Activated CD4-positive, alpha-beta memory T cell treated with anti-CD3 and anti-CD28 coated beads for 36 hours (primary cell): ENCODE measurements around the gene TBC1D4. TPM values are rescaled to one million over a fixed set of nuclear protein-coding genes. Genes with fewer than 3 reads are reported as not detected.

ENCODE experiments used
- CTCF ChIA-PET: fragments of 350-600 bp; sonication (Branson Sonifier 250); formaldehyde crosslinking; loops from one replicate; lab custom pipeline; 2021; ENCODE audit warnings: antibody characterized with exemption, inconsistent platforms; lab: Charles Lee
- POLR2A ChIA-PET: fragments of 350-600 bp; sonication (Branson Sonifier 250); formaldehyde crosslinking; loops from one replicate; lab custom pipeline; 2021; ENCODE audit warnings: antibody characterized with exemption; lab: Charles Lee
- DNase-seq: peaks from one replicate; pipeline ENCODE4 v3.0.0-alpha.2; 2020
- H3K27ac Mint-ChIP-seq: one replicate; pipeline ENCODE4 v1.8.0; 2021; ENCODE audit warnings: mixed read lengths
- H3K27me3 Mint-ChIP-seq: one replicate; pipeline ENCODE4 v1.8.0; 2021; ENCODE audit warnings: mixed read lengths
- H3K36me3 Mint-ChIP-seq: one replicate; pipeline ENCODE4 v1.8.0; 2021; ENCODE audit warnings: mixed read lengths
- H3K4me1 Mint-ChIP-seq: one replicate; pipeline ENCODE4 v1.8.0; 2021; ENCODE audit warnings: low read depth, mixed read lengths
- H3K4me3 Mint-ChIP-seq: one replicate; pipeline ENCODE4 v1.8.0; 2021; ENCODE audit warnings: mild to moderate bottlenecking, mixed read lengths
- H3K9me3 Mint-ChIP-seq: one replicate; pipeline ENCODE4 v1.8.0; 2021; ENCODE audit warnings: mixed read lengths
- intact Hi-C: fragments of 100-400 bp; cut with micrococcal nuclease; formaldehyde crosslinking; loops from one replicate; pipeline ENCODE4 v1.15.1; 2023
- total RNA-seq, 2 experiments: library from RNA; stranded (reverse); gene quantifications; one replicate each; pipeline ENCODE4 v1.2.3, GENCODE V29; 2021

Gene TBC1D4
- total RNA-seq, 2 experiments from 2014 or later, result 13.0 to 14.8 TPM

GRCh38 chr13:75480671-75481175 lies 1.2 kb downstream of the TBC1D4 start:
- Mint-ChIP-seq H3K27ac (no peak overlapping the region), H3K4me1 (peaks cover 13% of the 10 kb centered on the region), H3K9me3 (no peaks in the 10 kb centered on the region), H3K27me3 (peaks cover 53% of the 10 kb centered on the region), H3K36me3 (peaks cover 2% of the 10 kb centered on the region), H3K4me3 (peak overlapping the region; percentile 81)
- POLR2A ChIA-PET, result no interaction called here
- peak; percentile 40 for DNase-seq
- CTCF ChIA-PET, result no interaction called here
- intact Hi-C loops, result loop anchor here (5.0 kb wide), 1 partner anchor 93 kb away; no protein-coding TSS in a partner anchor

DNA sequence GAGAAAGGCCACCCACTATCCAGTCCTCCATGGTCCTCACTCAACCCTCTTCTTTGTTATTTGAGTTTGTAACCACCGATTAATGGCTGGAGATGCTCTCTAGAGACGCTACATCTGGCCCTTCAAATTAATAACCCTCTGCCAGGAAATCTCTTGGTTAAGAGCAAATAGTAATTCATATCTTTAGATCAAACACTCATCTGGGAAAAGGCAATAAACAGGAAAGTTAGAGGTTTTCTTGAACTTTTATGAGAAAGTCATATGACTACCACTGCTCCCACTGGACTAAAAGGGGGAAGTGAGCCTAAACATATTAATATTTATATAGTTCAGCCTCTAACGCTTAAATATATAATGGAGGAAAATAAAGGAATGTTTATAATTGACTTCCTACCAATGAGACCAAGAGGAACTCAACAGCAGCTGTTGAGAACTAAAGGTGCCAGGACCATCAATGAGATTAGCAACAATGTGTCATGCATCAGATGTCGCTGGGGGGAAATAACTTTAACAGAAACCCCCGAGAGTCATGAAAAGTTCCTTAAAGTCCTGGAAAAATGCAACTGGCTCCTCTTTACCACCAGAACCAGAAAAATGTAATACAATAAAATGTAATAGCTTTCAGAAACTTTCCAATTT lies 2.7 kb downstream of the TBC1D4 start:
- no peak overlapping the region for H3K27ac Mint-ChIP-seq
- H3K4me1 Mint-ChIP-seq, result peaks cover 8% of the 10 kb centered on the region
- no peaks in the 10 kb centered on the region for H3K9me3 Mint-ChIP-seq
- intact Hi-C loops, result no loop called here
- no peak for DNase-seq
- CTCF ChIA-PET, result interaction anchor here (1.5 kb wide), 1 partner anchor 109 kb away, joined by 4 read pairs; no protein-coding TSS in a partner anchor
- H3K36me3 Mint-ChIP-seq, result peaks cover 2% of the 10 kb centered on the region
- POLR2A ChIA-PET, result no interaction called here
- peaks cover 45% of the 10 kb centered on the region for H3K27me3 Mint-ChIP-seq
- no peak overlapping the region for H3K4me3 Mint-ChIP-seq

- peaks cover 8% of the 10 kb centered on the region for H3K4me1 Mint-ChIP-seq
- intact Hi-C loops, result no loop called here
- H3K27ac Mint-ChIP-seq, result no peak overlapping the region
- no peaks in the 10 kb centered on the region for H3K9me3 Mint-ChIP-seq
- ChIA-PET CTCF (interaction anchor here (1.5 kb wide), 1 partner anchor 108 kb away, joined by 4 read pairs; no protein-coding TSS in a partner anchor), POLR2A (no interaction called here)
- peaks cover 41% of the 10 kb centered on the region for H3K27me3 Mint-ChIP-seq
- DNase-seq, result no peak
- peaks cover 2% of the 10 kb centered on the region for H3K36me3 Mint-ChIP-seq
- no peak overlapping the region for H3K4me3 Mint-ChIP-seq
These were observed 3.3 kb downstream of the TBC1D4 start for GRCh38 chr13:75478659-75479058.

DNA sequence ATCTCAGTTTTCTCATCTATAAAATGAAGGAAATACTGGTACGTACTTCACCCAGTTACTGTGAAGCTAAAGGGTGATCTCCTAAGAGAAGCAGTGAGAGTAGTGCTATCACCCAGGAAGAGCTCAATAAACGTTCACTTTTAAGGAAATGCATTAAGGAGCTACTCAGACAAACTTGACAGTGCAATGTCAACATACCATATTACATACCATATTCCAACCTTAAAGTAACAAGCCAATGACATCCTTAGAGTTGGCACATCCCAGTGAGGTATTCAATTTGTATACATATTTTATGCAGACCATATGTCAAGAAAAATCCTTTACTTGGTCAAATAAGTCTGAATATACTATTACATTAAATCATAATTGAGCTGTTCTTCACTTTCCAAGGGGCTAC lies 7.0 kb downstream of the TBC1D4 start:
- peaks cover 21% of the 10 kb centered on the region for H3K27me3 Mint-ChIP-seq

GRCh38 chr13:75473468-75473867 lies 8.5 kb downstream of the TBC1D4 start:
- Mint-ChIP-seq H3K27me3 (peaks cover 16% of the 10 kb centered on the region), H3K27ac (no peak overlapping the region), H3K36me3 (no peaks in the 10 kb centered on the region), H3K9me3 (no peaks in the 10 kb centered on the region), H3K4me3 (no peak overlapping the region), H3K4me1 (no peaks in the 10 kb centered on the region)
- no peak for DNase-seq
- CTCF ChIA-PET, result no interaction called here
- POLR2A ChIA-PET, result no interaction called here
- intact Hi-C loops, result no loop called here

More for the DNA sequence above, 7.0 kb downstream of the TBC1D4 start:
- ChIA-PET CTCF (interaction anchor here (1.0 kb wide), 1 partner anchor 7 kb away, joined by 3 read pairs; no protein-coding TSS in a partner anchor), POLR2A (no interaction called here)
- DNase-seq, result no peak
- H3K4me1 Mint-ChIP-seq, result no peaks in the 10 kb centered on the region
- H3K4me3 Mint-ChIP-seq, result no peak overlapping the region
- H3K36me3 Mint-ChIP-seq, result no peaks in the 10 kb centered on the region
- intact Hi-C loops, result no loop called here
- no peaks in the 10 kb centered on the region for H3K9me3 Mint-ChIP-seq
- H3K27ac Mint-ChIP-seq, result no peak overlapping the region

- H3K27me3 Mint-ChIP-seq, result peaks cover 8% of the 10 kb centered on the region
- no peak for DNase-seq
- no peak overlapping the region for H3K4me3 Mint-ChIP-seq
- H3K9me3 Mint-ChIP-seq, result no peaks in the 10 kb centered on the region
- no peaks in the 10 kb centered on the region for H3K4me1 Mint-ChIP-seq
- H3K27ac Mint-ChIP-seq, result no peak overlapping the region
- intact Hi-C loops, result no loop called here
- POLR2A ChIA-PET, result no interaction called here
- CTCF ChIA-PET, result no interaction called here
- H3K36me3 Mint-ChIP-seq, result no peaks in the 10 kb centered on the region
These were observed 11.3 kb downstream of the TBC1D4 start for GRCh38 chr13:75470676-75471075.

- Mint-ChIP-seq H3K4me1 (no peaks in the 10 kb centered on the region), H3K9me3 (no peaks in the 10 kb centered on the region), H3K27ac (no peak overlapping the region), H3K4me3 (no peak overlapping the region), H3K27me3 (peaks cover 8% of the 10 kb centered on the region), H3K36me3 (no peaks in the 10 kb centered on the region)
- CTCF ChIA-PET, result no interaction called here
- intact Hi-C loops, result no loop called here
- POLR2A ChIA-PET, result no interaction called here
- no peak for DNase-seq
These were observed 12.9 kb downstream of the TBC1D4 start for GRCh38 chr13:75469047-75469446.

DNA sequence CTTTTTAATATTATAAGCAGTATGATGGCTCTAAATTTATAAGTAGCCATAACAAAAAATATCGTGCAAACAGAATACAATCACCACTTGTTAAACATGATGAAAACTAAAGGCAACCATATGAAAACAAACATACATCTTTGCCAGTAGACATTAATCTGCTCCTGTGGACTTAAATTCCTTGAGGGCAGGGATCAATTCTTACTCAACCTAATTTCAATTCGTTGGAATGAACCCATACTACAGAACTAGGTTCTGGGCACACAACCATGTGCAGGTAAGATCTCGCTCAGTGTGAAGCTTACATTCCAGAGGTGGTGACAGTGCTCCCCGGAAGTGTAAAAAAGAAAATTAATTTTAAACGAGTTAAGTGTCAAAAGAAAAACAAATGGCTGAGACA lies 13.4 kb downstream of the TBC1D4 start:
- H3K4me1 Mint-ChIP-seq, result no peaks in the 10 kb centered on the region
- H3K27me3 Mint-ChIP-seq, result peaks cover 8% of the 10 kb centered on the region
- CTCF ChIA-PET, result no interaction called here
- DNase-seq, result no peak
- intact Hi-C loops, result no loop called here
- no peaks in the 10 kb centered on the region for H3K9me3 Mint-ChIP-seq
- H3K36me3 Mint-ChIP-seq, result no peaks in the 10 kb centered on the region
- H3K27ac Mint-ChIP-seq, result no peak overlapping the region
- POLR2A ChIA-PET, result no interaction called here
- H3K4me3 Mint-ChIP-seq, result no peak overlapping the region

DNA sequence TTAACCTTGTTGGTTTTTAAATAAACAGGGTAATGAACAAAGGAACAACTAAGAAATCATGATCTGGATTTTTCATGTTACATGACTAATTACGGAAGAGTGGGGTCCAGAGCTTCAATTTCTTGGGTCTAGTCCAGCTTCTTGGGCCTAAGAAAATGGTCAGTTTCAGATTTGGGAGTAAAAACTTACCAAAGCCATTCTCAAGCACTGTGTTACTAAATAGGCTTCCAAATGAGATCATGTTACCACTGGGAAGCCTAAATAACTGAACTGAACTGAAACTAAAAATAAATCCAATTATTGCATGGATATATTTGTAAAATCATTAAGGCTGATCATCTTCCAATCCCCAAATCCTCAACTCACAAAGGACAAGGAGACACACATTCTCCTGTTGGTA lies 13.9 kb downstream of the TBC1D4 start:
- Mint-ChIP-seq H3K36me3 (no peaks in the 10 kb centered on the region), H3K4me1 (no peaks in the 10 kb centered on the region), H3K27ac (no peak overlapping the region), H3K27me3 (peaks cover 10% of the 10 kb centered on the region), H3K4me3 (no peak overlapping the region), H3K9me3 (no peaks in the 10 kb centered on the region)
- ChIA-PET CTCF (no interaction called here), POLR2A (no interaction called here)
- DNase-seq, result no peak
- intact Hi-C loops, result no loop called here

GRCh38 chr13:75467040-75467728 lies 14.8 kb downstream of the TBC1D4 start:
- POLR2A ChIA-PET, result no interaction called here
- peaks cover 14% of the 10 kb centered on the region for H3K27me3 Mint-ChIP-seq

GRCh38 chr13:75465236-75465635 lies 16.7 kb downstream of the TBC1D4 start:
- no peaks in the 10 kb centered on the region for H3K36me3 Mint-ChIP-seq
- no peak overlapping the region for H3K27ac Mint-ChIP-seq
- no peaks in the 10 kb centered on the region for H3K9me3 Mint-ChIP-seq
- ChIA-PET CTCF (no interaction called here), POLR2A (no interaction called here)
- peaks cover 16% of the 10 kb centered on the region for H3K27me3 Mint-ChIP-seq
- DNase-seq, result no peak
- H3K4me1 Mint-ChIP-seq, result no peaks in the 10 kb centered on the region
- intact Hi-C loops, result no loop called here
- no peak overlapping the region for H3K4me3 Mint-ChIP-seq

More at GRCh38 chr13:75467040-75467728, 14.8 kb downstream of the TBC1D4 start:
- intact Hi-C loops, result no loop called here
- H3K4me1 Mint-ChIP-seq, result no peaks in the 10 kb centered on the region
- no peaks in the 10 kb centered on the region for H3K9me3 Mint-ChIP-seq
- no peak overlapping the region for H3K27ac Mint-ChIP-seq
- no peak overlapping the region for H3K4me3 Mint-ChIP-seq
- H3K36me3 Mint-ChIP-seq, result no peaks in the 10 kb centered on the region
- CTCF ChIA-PET, result no interaction called here
- no peak for DNase-seq

DNA sequence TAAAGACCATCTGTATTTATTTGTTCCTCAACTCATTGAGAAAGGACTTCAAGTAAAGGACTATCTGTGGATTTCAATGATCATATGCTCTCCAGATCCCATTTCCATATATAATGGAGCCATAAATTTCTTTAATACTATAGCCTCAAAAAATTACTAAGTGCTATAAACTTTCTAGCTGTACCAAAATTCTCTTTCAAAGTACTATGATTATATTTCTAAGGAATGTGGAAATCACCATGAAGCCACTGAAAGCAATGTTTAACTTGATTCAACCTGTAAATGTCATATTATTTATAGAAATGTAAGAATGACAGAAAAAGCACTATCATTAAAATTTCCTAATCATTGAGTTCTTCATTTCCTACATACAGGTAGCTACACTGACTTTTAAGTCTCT lies 20.7 kb downstream of the TBC1D4 start:
- CTCF ChIA-PET, result no interaction called here
- H3K27ac Mint-ChIP-seq, result no peak overlapping the region
- no peaks in the 10 kb centered on the region for H3K9me3 Mint-ChIP-seq
- DNase-seq, result no peak
- H3K27me3 Mint-ChIP-seq, result peaks cover 12% of the 10 kb centered on the region
- intact Hi-C loops, result no loop called here
- H3K36me3 Mint-ChIP-seq, result no peaks in the 10 kb centered on the region
- H3K4me1 Mint-ChIP-seq, result no peaks in the 10 kb centered on the region
- no peak overlapping the region for H3K4me3 Mint-ChIP-seq
- POLR2A ChIA-PET, result no interaction called here
